ENCODE data around the gene DCN.
A peak's percentile ranks its signal among the peaks of the same experiment; 100 is the strongest.

Gene DCN

GRCh38 chr12:91098941-91099340 lies 83.7 kb downstream of the DCN start:
- DNase-seq: no peak

GRCh38 chr12:91098461-91098860 lies 84.2 kb downstream of the DCN start:
- DNase-seq: no peak

- no peak for DNase-seq
These were observed 87.7 kb downstream of the DCN start for GRCh38 chr12:91094957-91095356.

GRCh38 chr12:91094032-91094662 lies 88.5 kb downstream of the DCN start:
- no peak for DNase-seq

- no peak for DNase-seq
These were observed 89.3 kb downstream of the DCN start for GRCh38 chr12:91093341-91093740.

- DNase-seq: peak; percentile 3
These were observed 90.5 kb downstream of the DCN start for GRCh38 chr12:91091916-91092715.
